Astrocyte of the spinal cord (primary cell): Measurements from ENCODE around the gene JMJD4.

Experiments
- DNase-seq: peaks from one replicate; pipeline ENCODE4 v3.0.0; 2011; ENCODE audit warnings: low read depth, low spot score
- H3K4me3 ChIP-seq: 2 replicates; pipeline ENCODE4 v1.5.1; 2011; ENCODE audit warnings: low read depth, mild to moderate bottlenecking, low read length, moderate library complexity
- in situ Hi-C: cut with HindIII; loops from 2 replicates; pipeline ENCODE4 v1.10.0; 2017; ENCODE audit warnings: low sequenced_read_pairs
- TF ChIP-seq, protein P1 (sequence below): IDR thresholded peaks from 2 replicates; pipeline ENCODE4 v1.5.1; 2012; ENCODE audit warnings: low read depth, mild to moderate bottlenecking, low read length, inconsistent platforms

Gene JMJD4

DNA sequence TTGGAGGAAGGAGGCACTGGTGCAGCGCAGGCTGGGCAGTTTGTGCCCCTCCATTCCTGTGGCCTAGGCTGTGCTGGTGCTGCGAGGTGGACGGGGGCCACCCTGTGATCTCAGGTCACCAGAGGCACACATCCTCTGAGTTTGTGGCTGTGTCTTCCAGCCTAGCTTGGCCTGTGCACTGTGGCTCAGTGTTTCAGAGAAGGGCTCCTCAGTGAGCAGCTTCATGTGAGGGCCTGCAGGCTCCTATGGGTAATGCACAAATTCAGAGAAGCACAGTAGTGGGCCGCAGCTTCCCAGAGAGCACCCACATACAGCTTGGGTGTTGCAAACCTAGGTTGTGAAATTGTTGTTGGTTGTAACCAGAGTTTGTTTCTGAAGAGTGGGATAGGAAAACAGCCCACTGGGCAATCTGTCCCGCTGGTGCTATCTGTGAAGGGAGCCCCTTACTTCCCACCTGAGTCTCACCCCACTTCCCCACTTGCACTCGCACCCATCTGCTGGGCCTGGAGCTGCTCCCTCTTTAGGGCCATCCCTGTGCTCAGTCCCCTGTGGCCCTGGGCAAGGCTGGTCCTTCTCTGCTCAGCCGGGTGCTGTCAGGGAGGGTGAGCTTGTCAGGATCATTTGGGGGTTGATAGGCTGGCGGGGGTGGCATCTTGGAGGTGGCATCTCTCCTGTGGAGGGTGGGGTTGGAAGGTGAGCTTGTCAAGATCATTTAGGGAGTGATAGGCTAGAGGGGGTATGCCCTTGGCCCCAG, 30.3 kb upstream of the JMJD4 start:
- no peak for DNase-seq
- in situ Hi-C loops = no loop called here
- TF ChIP-seq, protein P1, sequence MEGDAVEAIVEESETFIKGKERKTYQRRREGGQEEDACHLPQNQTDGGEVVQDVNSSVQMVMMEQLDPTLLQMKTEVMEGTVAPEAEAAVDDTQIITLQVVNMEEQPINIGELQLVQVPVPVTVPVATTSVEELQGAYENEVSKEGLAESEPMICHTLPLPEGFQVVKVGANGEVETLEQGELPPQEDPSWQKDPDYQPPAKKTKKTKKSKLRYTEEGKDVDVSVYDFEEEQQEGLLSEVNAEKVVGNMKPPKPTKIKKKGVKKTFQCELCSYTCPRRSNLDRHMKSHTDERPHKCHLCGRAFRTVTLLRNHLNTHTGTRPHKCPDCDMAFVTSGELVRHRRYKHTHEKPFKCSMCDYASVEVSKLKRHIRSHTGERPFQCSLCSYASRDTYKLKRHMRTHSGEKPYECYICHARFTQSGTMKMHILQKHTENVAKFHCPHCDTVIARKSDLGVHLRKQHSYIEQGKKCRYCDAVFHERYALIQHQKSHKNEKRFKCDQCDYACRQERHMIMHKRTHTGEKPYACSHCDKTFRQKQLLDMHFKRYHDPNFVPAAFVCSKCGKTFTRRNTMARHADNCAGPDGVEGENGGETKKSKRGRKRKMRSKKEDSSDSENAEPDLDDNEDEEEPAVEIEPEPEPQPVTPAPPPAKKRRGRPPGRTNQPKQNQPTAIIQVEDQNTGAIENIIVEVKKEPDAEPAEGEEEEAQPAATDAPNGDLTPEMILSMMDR = no peak
- no peak overlapping the region for H3K4me3 ChIP-seq

DNA sequence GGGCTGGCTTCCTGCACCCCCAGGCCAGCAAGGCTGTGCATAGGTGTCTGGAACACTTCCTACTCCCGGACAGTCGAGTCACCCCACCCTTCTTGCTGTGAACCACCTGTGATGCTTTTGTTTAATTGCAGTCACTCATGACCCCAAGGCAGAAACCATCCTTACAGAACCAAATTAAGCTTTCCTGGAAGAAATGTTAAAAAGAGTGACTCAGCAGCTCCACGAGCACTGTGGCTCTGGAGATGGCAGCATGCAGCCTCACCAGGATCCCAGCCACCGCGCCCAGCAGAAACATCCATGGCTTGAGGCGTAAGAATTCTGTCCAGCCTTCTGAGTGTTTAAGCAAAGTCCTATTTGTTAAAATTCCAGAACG, 28.9 kb upstream of the JMJD4 start:
- TF ChIP-seq, protein P1 = no peak
- DNase-seq = peak; percentile 40
- no peak overlapping the region for H3K4me3 ChIP-seq
- in situ Hi-C loops = no loop called here

DNA sequence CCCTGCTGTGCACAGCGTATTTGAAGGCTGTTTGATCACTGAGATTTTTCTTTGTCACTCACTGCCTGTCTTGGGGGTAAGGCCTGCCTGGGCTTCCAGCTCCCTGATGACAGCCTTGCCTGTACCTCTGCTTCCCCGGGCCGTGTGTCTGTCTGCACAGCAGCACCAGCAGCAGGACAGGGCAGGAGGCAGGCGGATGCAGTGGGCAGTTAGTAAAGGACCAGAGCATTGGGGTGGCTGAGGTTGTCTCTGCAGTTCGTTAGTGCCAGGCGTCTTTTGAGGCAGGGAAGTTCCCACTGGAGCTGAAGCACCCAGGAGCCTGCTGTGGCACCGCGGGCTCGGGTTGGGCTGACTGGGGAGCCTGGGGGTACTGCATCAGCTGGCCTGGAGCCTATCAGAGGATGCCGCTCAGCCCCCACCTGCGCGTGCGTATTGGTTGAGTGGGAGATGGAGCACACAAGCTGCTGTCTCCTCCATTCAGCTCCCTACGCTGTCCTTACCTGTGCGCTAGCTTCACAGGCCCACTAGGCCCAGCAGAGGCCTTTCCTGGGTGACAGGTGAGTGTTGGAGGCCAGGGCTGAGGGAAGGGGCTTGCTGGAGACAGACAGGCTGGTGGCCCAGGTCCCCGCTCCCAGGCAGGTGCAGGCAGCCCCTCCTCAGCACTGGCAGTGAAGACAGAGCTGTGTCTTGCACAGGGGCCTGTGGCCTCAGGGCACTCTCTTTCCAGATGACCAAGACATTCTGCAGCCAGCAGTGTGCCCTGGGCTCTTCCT, 28.3 kb upstream of the JMJD4 start:
- H3K4me3 ChIP-seq = no peak overlapping the region
- TF ChIP-seq, protein P1 = no peak
- no peak for DNase-seq
- in situ Hi-C loops = no loop called here

DNA sequence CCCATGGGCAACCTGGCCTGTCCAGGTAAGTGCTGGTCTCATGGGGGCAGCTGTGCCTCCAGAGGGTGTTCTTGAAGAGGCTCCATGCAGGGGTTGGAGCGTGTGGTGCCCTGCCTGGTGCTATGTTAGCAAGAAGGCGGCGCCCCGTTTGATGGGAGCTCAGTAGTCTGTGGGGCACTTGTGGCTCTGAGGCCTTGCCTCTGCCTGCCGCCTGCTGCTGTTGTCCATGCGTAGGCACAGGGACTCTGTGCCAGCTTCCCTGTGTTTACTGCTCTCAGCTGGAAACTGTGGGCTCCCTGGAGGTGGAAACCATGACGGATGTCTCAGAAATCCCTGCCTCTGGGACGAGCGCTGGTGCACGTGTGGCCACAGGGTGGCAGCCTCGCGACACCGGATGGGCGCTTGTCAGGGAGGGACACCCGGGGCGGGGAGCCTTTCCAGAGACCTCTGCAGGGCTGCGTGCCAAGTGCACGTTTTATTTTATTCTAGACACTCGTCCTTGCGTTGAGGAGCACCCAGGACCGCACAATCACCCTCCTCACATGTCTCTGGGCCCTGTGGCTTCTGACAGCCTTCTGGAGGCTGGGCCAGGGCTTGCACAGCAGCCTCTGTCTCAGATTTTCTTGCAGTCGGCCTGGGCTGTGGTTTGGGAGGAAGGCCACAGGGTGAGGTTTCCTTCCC, 27.3 kb upstream of the JMJD4 start:
- in situ Hi-C loops = no loop called here
- TF ChIP-seq, protein P1 = peak; percentile 88
- no peak overlapping the region for H3K4me3 ChIP-seq

DNA sequence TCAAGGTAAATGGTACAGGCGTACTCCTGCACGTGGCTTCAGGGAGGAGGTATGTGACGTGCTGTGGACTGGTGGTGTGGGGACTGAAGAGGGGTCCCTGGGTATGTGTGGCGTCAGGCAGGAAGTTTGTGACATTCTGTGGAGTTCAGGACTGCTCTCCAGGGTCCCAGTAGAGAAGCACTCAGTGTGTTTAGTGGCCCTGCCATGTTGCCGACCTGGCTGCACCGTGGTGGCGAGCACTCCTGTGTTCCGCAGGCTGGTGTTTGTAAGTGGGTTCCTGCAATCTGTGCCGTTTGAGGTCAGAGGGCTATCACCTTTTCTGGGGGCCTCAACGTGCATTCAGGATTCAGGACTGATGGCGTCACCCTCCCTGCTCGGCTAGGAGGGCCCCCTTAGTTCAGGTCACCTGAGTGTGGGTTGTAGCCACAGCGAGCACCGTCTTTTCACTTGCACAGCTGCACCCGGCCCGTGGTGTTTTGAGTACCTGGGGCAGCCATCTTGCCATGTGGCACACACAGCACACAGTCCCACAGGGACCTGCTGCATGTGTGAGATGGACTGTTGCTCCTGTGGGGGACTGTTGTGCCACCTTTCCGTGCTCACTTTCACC, 26.6 kb upstream of the JMJD4 start:
- no peak overlapping the region for H3K4me3 ChIP-seq
- in situ Hi-C loops = no loop called here
- TF ChIP-seq, protein P1 = no peak
- DNase-seq = no peak

More for the DNA sequence above, 27.3 kb upstream of the JMJD4 start:
- DNase-seq = peak; percentile 79

DNA sequence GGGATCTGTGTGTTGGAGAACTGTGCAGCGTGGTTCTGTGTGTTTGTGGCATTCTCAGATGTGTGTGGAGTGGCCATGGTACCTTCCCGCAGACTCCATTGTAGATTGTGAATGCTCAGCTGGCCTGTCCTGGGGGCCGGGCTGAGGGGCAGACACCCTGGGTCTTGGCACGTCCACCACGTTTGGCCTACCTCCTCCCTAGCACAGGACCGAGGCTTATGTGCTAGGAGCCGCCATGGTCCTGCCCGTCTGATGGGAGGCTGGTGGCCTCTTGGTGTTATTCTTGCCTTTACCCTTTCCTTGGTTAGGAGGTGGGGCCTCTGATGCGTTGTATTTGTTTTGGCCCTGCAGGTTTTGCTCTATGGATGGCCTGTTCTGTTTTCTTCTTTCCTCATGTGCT, 25.3 kb upstream of the JMJD4 start:
- in situ Hi-C loops = no loop called here
- H3K4me3 ChIP-seq = no peak overlapping the region
- DNase-seq = no peak
- TF ChIP-seq, protein P1 = no peak
